Stimulated activated CD8-positive, alpha-beta memory T cell treated with anti-CD3 and anti-CD28 coated beads, Interleukin-12 subunit alpha, Interleukin-12 subunit beta, amount 100 ng/mL, for 4 hours (primary cell): ENCODE measurements around the gene CPN2.

Experiments
- DNase-seq: peaks from one replicate; pipeline ENCODE4 v3.0.0-alpha.2; 2020; ENCODE audit warnings: low read depth

The CPN2 gene

GRCh38 chr3:194351080-194351672, at the start of gene CPN2:
Gene CPN2, minus strand, starts transcription at chr3:194351328. Its CDS starts 8,626 bp downstream, at chr3:194342702.
- DNase-seq, result no peak

GRCh38 chr3:194399874-194400411, 48.8 kb upstream of the CPN2 start:
- no peak for DNase-seq

GRCh38 chr3:194399166-194399565, 48.0 kb upstream of the CPN2 start, which contains the start of gene GP5:
Gene GP5, minus strand, starts transcription at chr3:194399266. Its CDS starts 984 bp downstream, at chr3:194398282.
- DNase-seq, result no peak

GRCh38 chr3:194397757-194398312, 46.7 kb upstream of the CPN2 start:
- DNase-seq, result no peak

GRCh38 chr3:194396859-194397756, 46.0 kb upstream of the CPN2 start:
- DNase-seq, result no peak

- no peak for DNase-seq
Observed at GRCh38 chr3:194396539-194396858, 45.4 kb upstream of the CPN2 start.

- DNase-seq, result peak; percentile 22
Observed at GRCh38 chr3:194395778-194396538, 44.8 kb upstream of the CPN2 start.

GRCh38 chr3:194395212-194395611, 44.1 kb upstream of the CPN2 start:
- DNase-seq, result no peak

GRCh38 chr3:194392576-194392975, 41.4 kb upstream of the CPN2 start:
- no peak for DNase-seq

- DNase-seq, result no peak
Observed at GRCh38 chr3:194390835-194391234, 39.7 kb upstream of the CPN2 start.

- DNase-seq, result no peak
Observed at GRCh38 chr3:194389269-194389668, 38.1 kb upstream of the CPN2 start.

GRCh38 chr3:194387926-194388418, 36.8 kb upstream of the CPN2 start:
- no peak for DNase-seq

GRCh38 chr3:194387276-194387675, 36.1 kb upstream of the CPN2 start:
- DNase-seq, result no peak

- DNase-seq, result no peak
Observed at GRCh38 chr3:194386648-194387047, 35.5 kb upstream of the CPN2 start.

- DNase-seq, result no peak
Observed at GRCh38 chr3:194386066-194386465, 34.9 kb upstream of the CPN2 start.

GRCh38 chr3:194384569-194385001, 33.5 kb upstream of the CPN2 start:
- no peak for DNase-seq

GRCh38 chr3:194384156-194384555, 33.0 kb upstream of the CPN2 start:
- no peak for DNase-seq

GRCh38 chr3:194383276-194383940, 32.3 kb upstream of the CPN2 start:
- DNase-seq, result no peak

- no peak for DNase-seq
Observed at GRCh38 chr3:194382892-194383223, 31.7 kb upstream of the CPN2 start.

- no peak for DNase-seq
Observed at GRCh38 chr3:194382196-194382891, 31.2 kb upstream of the CPN2 start.

- no peak for DNase-seq
Observed at GRCh38 chr3:194381460-194381875, 30.3 kb upstream of the CPN2 start.
